ENCODE data around the gene DENND1C.
"Not testable (repeated sequence)": the region's sequence is repeated elsewhere in the genome, so short reads cannot be mapped to it uniquely, and the experiment has no call there.

The DENND1C gene

DNA sequence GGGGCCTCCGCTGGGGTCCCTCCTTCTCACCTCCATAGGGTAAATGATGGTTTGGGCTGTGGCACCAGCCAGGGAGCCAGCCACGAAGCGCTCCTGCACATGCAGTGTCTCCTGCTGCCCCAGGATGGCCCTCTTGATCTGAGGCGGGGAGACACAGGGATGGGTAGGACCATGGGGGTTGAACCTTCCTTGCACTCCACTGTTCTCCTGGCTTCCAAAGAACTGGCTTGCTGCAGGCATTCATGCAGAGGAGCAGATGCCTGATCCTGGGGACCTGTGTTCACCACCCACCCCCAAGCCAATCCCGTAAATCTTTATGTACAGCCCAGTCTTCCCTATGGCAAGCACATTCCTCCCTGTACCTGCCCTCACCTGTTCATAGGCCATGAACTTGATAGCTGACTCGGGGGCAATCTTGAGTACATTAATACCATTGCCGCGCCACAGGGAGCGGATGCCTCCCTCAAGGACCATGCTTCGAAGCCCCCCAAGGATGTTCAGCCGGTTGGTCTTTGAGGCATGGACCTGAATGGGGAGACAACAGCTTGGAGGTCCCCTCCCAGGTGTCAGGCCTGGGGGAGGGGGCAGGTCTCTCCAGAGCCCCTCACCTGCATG lies 27.5 kb downstream of the DENND1C start:
- DNase-seq (ENCODE audit: low read depth), result no peak

DNA sequence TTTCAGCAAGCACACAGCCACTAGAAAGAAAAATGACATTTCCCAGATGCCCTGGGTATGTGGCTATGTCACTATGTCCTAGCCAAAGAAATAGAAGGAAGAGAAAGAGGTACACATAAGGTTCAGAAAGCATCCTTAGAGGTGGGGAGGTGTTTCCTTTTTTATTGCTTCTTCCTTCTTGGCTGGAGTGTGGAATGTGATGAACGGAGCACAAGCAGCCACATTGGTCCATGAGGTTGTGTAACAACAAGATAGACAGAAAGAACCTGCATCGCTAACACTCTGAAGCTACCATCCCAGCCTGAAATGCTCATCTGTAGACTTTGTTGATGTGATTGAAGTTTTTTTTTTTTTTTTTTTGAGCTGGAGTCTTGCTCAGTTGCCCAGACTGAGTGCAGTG lies 28.7 kb downstream of the DENND1C start:
- no peak for DNase-seq (ENCODE audit: low read depth)

DNA sequence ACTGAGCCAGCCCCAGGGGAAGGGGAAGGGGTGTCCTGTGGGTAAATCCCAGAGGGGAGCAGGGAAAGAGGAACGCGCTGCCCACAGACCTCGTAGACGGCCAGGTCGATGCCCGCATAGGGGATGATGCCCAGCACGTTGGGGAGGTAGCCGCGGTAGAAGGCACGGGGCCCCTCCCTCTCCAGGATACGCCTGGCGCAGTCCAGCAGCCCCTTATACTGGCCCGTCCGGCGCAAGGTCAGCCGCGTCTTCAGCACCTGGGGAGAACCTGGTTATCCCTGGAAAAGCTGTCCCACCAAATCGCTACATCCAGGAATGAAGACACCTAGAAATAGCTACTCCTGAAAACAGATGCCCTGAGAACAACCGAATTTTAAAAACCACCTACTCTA lies 29.4 kb downstream of the DENND1C start:
- no peak for DNase-seq (ENCODE audit: low read depth)

DNA sequence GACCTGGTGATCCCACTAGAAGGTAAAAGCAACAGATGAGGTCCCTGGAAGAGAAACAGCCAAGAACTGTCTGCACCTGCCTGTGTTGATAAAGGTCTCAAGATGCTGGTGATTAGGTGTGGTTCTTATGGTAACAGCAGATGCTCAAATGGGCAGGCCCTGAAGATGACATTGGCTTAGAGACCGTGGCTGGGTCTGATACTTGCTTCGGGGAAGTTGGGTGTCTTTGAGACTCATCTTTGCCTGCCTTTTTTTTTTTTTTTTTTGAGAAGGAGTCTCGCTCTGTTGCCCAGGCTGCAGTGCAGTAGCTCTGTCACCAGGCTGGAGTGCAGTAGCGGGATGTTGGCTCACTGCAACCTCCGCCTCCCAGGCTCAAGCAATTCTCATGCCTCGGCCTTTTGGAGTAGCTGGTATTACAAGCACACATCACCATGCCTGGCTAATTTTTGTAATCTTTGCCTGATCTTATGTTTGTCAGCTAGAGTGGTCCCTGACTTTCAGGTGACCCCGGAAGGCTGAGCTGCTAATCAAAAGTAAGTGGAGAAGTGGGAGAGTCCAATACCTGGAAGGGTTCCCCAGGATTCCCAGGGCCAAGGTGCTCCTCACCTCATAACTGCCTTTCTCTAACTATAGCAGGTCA lies 29.9 kb downstream of the DENND1C start:
- no peak for DNase-seq (ENCODE audit: low read depth)

DNA sequence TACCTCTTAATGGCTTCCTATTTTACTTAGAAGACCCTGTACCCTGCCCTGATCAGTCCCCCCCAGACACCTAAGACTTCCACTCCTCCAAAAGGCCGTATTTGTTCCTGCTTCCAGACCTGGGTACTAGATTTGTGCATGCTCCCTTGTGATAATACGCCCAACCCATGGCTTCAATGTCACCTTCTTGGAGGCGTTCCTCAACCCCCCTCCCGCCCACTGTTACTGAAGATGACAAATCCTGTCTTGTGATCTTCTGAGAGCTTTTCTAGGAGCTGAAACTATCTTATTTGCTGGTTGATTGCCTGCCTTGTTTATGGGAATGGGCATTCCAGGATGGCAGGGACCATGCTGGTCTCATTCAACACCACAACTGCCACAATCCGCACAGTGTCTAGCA lies 31.4 kb downstream of the DENND1C start:
- DNase-seq (ENCODE audit: low read depth), result no peak

DNA sequence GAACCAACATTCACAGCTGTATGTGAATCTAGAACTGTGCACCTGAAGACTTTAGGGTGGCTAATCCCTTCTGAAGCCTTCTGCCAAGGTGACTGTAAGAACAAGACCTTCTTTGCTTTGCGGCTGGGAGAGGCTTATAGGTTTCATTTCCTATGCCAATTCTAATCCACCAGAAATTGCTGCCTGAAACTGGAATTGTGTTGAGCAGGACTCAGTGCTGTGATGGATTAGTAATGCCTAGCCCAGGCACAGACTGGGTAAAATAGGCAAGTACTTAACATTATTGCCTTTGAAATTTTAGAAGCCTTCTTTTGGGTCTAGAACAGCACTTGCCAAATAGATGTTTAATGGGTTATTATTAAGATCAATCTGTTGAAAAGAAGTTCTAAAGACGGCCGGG lies 33.5 kb downstream of the DENND1C start:
- no peak for DNase-seq (ENCODE audit: low read depth)

DNA sequence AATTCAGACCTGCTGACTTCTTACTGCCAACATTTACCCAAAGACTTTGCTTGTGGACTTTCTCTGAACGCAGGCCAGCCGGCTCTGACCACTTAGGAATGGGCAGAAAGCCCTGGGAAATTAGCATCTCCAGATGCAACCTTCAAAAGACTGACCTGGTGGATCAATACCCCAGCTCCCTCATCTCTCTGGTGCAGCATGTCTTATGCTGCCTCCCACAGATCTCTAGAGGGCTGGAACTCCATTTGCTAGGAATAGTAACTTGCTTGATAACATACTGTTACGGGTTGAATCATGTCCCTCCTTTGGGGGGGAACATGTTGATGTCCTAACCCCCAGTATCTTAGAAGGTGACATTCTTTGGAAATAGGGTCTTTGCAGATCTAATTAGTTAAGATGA lies 35.1 kb downstream of the DENND1C start:
- no peak for DNase-seq (ENCODE audit: low read depth)

DNA sequence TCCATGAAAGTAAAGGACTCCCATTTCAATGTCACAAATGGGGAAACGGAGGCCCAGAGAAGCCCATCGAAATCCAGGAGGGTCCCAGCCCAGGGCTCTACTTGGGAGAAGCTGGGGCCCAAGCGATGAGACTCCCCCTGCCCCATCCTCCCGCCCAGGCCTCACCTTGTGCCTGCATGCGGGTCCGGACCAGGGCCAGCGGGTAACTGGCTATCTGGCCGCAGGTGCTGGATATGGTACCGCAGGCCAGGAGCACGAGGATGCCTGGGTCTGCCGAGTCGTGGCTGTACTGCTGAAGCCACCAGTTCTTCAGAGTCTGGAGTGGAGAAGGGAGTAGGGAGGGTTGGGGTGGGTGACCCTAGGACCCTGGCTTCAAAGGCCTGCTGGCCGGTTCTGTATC lies 37.6 kb downstream of the DENND1C start:
- no peak for DNase-seq (ENCODE audit: low read depth)

DNA sequence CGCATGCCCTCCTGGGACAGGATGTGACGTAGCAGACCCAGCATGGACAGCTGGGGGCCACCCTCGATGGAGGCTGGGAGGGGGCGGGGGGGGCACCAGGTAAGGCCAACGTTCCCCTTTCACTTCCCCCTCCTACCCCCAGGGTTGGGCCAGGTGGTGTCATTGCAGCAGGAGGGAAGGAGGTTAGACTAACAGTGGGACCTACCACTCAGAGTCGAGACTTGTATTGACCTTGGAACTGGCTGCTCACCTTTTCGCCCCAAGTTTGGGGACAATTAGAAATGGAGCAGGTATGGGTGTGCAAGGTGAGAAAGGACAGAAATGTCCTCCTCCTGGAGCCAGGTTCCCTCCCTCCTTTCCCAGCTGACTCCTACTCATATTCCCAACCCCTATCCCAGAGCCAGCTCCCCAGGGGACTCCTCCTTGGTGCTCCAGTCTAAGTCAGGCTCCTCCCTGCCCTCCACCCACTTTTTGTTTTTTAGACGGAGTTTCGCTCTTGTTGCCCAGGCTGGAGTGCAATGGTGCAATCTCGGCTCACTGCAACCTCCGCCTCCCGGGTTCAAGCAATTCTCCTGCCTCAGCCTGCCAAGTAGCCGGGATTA lies 39.4 kb downstream of the DENND1C start:
- DNase-seq (ENCODE audit: low read depth), result no peak

DNA sequence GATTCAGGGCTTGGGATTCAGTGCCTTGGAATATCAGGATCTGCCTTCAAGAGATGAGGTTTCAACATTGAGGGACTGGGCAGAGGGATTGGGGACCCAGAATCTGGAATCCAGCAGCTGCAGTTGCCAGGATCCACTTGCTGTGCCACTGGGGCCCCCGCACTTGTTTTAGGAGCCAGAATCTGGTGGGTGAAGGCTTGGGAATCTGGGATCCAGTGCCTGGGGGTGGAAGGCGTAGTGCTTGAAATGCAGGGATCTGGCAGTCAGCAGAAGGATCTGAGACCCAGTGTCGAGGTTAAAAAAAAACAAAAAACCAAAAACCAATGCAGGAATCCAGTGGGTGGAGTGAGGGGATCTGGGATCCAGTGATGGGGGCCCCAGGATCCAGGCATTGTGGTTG lies 40.7 kb downstream of the DENND1C start:
- no peak for DNase-seq (ENCODE audit: low read depth)

DNA sequence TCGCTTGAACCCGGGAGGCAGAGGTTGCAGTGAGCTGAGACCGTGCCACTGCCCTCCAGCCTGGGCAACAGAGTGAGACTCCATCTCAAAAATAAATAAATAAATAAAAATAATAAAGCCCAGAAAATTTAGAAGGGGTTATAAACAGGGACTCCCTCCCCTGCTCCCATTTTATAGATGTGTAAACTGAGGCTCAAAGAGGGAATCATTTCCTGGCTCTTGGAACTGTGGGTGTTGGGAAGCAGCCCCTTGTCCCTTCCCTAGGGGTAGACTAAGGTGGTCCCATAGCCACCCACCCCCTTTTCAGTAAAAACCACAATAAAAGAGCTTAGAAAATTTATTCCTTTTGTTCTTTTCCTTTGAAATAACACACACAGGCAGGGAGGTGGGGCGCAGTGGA lies 41.8 kb downstream of the DENND1C start:
- no peak for DNase-seq (ENCODE audit: low read depth)

DNA sequence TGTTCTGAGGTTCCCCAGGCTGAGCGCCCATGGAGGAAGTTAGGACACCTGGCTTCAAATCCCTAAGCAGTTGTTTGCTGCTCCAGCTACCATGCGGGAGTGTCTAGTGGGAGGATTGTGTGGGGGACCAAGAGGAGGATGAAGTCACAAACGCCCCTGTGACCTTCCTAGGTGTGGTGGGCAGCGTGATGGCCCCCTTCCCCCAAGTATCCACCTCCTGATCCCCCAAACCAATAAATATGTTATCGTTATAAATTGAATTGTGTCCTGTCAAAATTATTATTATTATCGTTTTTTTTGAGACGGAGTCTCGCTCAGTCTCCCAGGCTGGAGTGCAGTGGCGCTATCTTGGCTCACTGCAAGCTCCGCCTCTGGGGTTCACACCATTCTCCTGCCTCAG lies 47.9 kb downstream of the DENND1C start, which contains the start of gene SLC25A41:
SLC25A41 (minus strand) TSS at position 101 of the 400 bp plus-strand sequence; CDS start at position 31, 70 bp downstream.
- DNase-seq (ENCODE audit: low read depth), result no peak

DNA sequence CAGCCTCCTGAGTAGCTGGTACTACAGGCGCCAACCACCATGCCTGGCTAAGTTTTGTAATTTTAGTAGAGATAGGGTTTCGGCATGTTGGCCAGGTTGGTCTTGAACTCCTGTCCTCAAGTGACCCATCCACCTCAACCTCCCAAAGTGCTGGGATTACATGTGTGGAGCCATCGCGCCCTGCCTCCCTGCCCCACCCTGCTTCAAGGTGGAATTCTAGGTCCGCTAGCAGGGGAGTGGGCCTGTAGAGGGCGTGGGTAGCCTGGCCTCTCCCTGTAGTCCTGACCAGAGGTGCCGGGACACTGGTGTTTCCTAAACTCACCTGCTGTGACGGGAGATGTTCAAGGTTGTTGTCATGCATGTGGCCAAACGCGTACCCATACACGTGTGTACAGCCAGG lies 48.4 kb downstream of the DENND1C start:
- no peak for DNase-seq (ENCODE audit: low read depth)

DNA sequence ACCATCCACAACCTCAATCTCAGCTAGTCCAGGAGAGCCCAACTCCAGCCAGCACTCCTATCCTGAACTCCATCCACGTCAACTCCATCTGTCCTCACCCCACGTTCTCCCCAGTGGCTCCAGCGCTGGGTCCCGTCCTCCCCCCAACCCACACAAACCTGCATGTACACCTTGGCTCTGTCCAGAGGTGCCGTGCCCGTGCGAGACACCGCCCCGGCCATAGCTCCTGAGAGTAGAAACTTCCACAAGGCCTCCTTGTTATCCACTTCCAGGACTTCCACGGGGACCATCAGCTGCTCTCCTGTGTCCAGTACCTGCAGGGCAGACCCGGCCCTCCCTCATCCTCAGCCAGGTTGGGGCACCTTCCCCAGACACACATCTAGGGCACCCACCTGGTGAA lies 49.7 kb downstream of the DENND1C start:
- DNase-seq (ENCODE audit: low read depth), result no peak

DNA sequence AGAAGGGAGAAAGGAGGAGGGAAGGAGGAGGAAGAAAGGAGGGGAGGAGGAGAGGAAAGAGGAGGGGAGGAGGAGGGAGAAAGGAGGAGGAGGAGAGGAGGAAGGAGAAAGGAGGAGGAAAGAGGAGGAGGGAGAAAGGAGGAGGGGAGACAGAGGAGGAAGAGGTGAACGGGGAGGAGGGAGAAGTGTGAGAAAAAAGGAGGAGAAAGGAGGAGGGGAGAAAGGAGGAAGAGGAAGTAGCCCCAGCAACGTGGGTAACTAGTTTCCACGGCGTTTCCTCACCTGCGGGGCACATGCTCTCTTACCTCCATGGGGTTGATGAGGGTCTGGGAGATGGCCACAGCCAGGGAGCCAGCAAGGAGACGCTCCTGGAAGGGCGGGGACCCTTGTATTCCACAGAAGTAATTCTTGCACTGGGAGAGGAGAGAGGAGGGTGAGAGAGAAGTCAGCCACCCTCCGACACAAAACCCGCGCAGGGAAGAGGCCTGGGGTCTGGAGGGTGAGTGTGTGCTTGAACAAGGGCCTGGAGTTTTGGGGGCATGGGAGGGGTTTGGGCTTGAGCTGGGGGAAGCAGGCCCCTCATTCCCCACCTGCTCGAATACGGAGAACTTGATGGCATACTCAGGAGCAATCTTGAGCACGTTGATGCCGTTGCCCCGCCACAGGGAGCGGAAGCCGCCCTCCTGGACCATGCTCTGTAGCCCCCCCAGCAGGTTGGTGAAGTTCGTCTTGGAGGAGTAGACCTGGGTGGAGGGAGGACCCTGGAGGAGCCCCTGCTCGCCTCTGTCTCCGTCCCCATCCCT lies 52.0 kb downstream of the DENND1C start:
- no peak for DNase-seq (ENCODE audit: low read depth)

DNA sequence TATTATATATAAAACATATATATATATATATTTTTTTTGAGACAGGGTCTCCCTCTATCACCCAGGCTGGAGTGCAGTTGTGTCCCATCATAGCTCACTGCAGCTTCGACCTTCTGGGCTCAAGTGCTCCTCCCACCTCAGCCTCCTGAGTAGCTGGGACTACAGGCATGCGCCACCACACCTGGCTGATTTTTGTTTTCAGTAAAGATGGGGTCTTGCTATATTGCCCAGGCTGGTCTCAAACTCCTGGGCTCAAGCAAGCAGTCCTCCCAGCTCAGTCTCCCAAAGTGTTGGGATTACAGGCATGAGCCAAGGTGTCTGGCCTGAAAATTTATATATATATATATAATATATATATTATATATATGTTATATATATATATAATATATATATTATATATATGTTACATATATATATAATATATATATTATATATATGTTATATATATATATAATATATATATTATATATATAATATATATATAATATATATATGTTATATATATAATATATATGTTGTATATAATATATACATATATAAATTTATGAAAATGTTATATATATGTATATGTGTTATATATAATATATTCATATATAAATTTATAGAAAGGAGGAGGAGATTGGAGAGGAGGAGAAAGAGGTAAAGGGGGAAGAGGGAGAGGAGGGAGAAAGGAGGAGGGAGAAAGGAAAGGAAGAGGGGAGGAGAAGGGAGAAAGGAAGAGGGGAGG lies 52.7 kb downstream of the DENND1C start:
- DNase-seq (ENCODE audit: low read depth), result not testable (repeated sequence)

DNA sequence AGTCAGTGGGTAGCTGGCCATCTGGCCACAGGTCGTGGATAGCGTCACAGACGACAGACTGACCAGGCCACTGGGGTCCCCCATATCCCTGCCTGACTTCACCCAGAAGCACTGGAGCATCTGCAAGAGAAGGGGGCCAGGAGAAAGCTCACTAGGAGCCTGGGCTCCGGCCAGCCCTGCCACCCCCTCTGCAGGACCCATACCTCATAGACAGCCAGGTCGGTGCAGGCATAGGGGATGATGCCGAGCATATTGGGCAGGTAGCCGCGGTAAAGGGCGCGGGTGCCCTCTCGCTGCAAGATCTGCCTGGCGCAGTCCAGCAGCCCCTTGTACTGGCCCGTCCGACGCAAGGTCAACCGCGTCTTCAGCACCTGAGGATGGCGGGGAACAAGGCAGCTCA lies 54.5 kb downstream of the DENND1C start:
- DNase-seq (ENCODE audit: low read depth), result no peak

DNA sequence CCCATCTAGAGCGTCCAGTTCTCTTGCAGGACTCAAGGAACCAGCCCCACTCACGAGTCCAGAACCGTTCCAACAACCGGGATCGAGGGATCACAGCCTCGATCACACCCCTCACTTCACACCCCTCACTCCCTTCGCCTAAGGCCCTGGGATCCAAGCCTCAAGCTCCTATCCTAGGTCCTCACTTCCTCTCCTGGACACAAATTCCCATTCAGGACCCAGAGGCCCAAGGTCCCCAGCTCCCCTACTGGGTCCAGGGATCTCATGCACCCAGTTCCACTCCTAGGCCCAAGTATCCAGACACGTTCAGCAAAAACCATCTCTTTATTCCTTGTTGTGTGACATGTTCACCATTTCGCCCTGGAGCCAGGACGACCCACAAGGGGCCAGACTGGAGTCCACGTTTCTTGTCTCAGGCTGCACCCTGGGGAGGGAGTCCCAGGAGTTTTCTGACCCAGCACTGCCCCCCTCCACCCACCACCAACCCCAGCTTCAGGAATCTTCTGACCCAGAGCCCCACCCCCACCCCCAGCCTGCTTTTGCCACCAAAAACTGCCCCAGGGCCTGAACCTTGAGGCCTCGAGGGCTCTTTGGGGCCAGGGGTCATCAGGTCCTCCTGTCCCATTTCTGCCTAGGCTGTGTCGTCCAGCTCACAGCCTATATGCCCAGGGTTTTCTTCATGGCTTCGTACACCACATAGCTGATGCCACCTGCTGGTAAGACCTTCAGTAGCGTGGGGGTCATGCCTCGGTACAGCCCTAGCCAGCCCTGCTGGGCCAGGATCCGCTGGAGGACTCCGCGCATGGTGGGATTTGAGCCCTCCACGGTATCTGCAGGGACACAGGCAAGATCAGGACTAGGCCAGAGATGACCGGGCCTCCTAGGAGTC lies 55.6 kb downstream of the DENND1C start:
- no peak for DNase-seq (ENCODE audit: low read depth)

DNA sequence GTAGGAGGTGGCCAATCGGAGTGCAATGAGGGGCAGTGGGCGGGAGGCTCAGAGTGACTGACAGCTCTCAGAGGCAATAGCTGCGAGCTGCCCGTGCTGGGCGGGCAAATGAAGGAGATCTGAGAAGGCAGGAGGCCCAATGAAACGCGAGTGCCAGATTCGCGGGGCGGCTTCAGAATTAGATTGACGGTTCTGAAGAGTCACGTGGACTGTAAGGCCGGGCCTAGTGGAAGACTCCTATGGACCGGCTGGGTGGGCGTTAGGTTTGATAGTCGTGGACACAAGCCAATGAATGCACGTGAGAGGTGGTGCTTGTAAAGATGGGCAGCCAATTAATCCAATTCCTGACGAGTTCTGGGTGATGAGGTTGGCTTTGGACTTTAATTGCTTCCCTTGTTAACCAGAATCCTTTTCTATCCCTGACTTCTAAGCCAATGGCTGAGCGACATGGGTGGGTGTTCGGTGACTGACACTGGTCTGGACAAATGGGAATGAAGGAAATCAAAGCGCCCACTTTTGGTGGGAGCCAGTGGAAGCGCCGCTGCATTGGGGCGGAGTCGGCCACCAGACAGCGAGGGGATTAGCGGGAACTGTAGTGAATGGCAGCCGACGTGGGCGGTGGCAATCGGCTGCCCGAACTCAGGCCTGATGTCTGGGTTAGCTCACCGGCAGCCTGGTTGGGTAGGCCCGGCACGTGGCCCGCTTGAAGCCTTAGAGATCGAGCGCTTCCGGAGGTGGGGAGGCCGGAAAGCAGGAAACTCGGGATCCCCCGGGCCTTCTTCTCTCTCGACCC lies 56.5 kb downstream of the DENND1C start:
- peak; percentile 97 for DNase-seq (ENCODE audit: low read depth)

DNA sequence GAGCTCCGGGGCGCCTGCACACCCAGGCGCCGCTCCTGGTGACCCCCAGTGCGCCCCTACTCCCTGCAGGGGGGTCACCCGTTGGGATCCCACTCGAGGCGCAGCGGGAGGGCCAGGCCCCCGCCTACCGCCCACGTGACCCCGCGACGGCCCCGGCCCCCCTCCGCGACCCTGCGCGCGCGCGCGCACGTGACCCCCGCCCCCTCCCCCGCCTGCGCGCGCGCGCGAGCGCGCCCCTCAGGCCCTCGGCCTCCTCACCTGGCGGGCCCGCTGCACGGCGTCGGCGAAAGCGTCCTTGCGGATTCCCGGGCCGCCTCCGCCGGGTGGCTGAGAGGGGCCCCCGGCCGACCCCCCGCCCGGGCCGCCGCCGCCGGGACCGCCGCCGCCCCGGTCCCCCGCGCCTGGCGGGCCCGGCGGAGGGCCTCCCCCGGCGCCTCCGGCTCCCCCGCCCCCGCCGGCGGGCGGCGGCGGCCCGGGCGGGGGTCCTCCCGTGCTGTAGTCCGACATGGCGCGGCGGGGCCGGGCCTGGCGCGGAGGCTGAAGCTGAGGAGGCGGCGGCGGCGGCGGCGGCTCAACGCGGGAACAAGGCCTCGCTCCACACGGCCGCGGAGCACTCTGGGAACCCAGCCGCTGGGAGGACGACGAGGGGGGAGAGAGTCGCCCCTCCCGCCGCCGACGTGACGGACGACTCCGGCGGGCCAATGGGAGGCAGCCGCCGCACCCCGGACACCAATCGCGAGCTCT lies 57.2 kb downstream of the DENND1C start, which contains the start of gene KHSRP:
KHSRP (minus strand) TSS at position 617 of the 744 bp plus-strand sequence; CDS start at position 507, 110 bp downstream.
- DNase-seq (ENCODE audit: low read depth), result no peak
